HEK293 (cell line): ENCODE results near the gene ABR.

ENCODE experiments used
- GFI1B ChIP-seq: fragments of 450-650 bp; formaldehyde crosslinking; IDR thresholded peaks from 2 replicates; pipeline ENCODE4 v1.5.1; 2016; ENCODE audit warnings: missing biosample characterization, missing genetic modification characterization
- IKZF3 ChIP-seq: fragments of 450-650 bp; IDR thresholded peaks from 2 replicates; pipeline ENCODE4 v1.5.0; 2018; ENCODE audit warnings: missing biosample characterization, mild to moderate bottlenecking, missing genetic modification characterization, moderate library complexity
- MZF1 ChIP-seq: fragments of 450-650 bp; formaldehyde crosslinking; IDR thresholded peaks from 2 replicates; pipeline ENCODE4 v1.5.1; 2017; ENCODE audit warnings: missing biosample characterization, missing genetic modification characterization, borderline replicate concordance
- YY2 ChIP-seq: fragments of 450-650 bp; formaldehyde crosslinking; IDR thresholded peaks from 2 replicates; pipeline ENCODE4 v1.5.1; 2016; ENCODE audit warnings: missing biosample characterization, missing genetic modification characterization
- ZBTB48 ChIP-seq: fragments of 450-650 bp; formaldehyde crosslinking; IDR thresholded peaks from 2 replicates; pipeline ENCODE4 v1.5.1; 2016; ENCODE audit warnings: missing biosample characterization, missing genetic modification characterization
- ZEB2 ChIP-seq: fragments of 450-650 bp; formaldehyde crosslinking; IDR thresholded peaks from 2 replicates; pipeline ENCODE4 v1.5.1; 2016; ENCODE audit warnings: missing biosample characterization, missing genetic modification characterization
- ZFP37 ChIP-seq: fragments of 450-650 bp; formaldehyde crosslinking; IDR thresholded peaks from 2 replicates; pipeline ENCODE4 v1.5.1; 2016; ENCODE audit warnings: missing biosample characterization, missing genetic modification characterization
- ZNF132 ChIP-seq: fragments of 450-650 bp; formaldehyde crosslinking; IDR thresholded peaks from 2 replicates; pipeline ENCODE4 v1.5.1; 2017; ENCODE audit warnings: missing biosample characterization, missing genetic modification characterization, borderline replicate concordance
- ZNF146 ChIP-seq: fragments of 450-650 bp; formaldehyde crosslinking; IDR thresholded peaks from 2 replicates; pipeline ENCODE4 v1.5.1; 2016; ENCODE audit warnings: missing biosample characterization, missing genetic modification characterization
- ZNF174 ChIP-seq: fragments of 450-650 bp; formaldehyde crosslinking; IDR thresholded peaks from 2 replicates; pipeline ENCODE4 v1.5.0; 2017; ENCODE audit warnings: missing biosample characterization, mild to moderate bottlenecking, missing genetic modification characterization
- ZNF184 ChIP-seq: fragments of 450-650 bp; IDR thresholded peaks from 2 replicates; pipeline ENCODE4 v1.5.1; 2018; ENCODE audit warnings: missing biosample characterization, mild to moderate bottlenecking, missing genetic modification characterization
- ZNF248 ChIP-seq: fragments of 450-650 bp; formaldehyde crosslinking; IDR thresholded peaks from 2 replicates; pipeline ENCODE4 v1.5.1; 2017; ENCODE audit warnings: missing biosample characterization, missing genetic modification characterization
- ZNF302 ChIP-seq: fragments of 450-650 bp; formaldehyde crosslinking; IDR thresholded peaks from 2 replicates; pipeline ENCODE4 v1.5.1; 2016; ENCODE audit warnings: missing biosample characterization, missing genetic modification characterization, low read depth
- ZNF501 ChIP-seq: fragments of 450-650 bp; formaldehyde crosslinking; IDR thresholded peaks from 2 replicates; pipeline ENCODE4 v1.5.1; 2016; ENCODE audit warnings: missing biosample characterization, missing genetic modification characterization
- ZNF521 ChIP-seq: fragments of 450-650 bp; formaldehyde crosslinking; IDR thresholded peaks from 2 replicates; pipeline ENCODE4 v1.5.1; 2017; ENCODE audit warnings: missing biosample characterization, mild to moderate bottlenecking, missing genetic modification characterization
- ZNF660 ChIP-seq: fragments of 450-650 bp; IDR thresholded peaks from 2 replicates; pipeline ENCODE4 v1.5.1; 2018; ENCODE audit warnings: missing biosample characterization, mild to moderate bottlenecking, missing genetic modification characterization
- ZNF777 ChIP-seq: fragments of 450-650 bp; formaldehyde crosslinking; IDR thresholded peaks from 2 replicates; pipeline ENCODE4 v1.5.1; 2017; ENCODE audit warnings: missing biosample characterization, missing genetic modification characterization, borderline replicate concordance
- ZNF791 ChIP-seq: fragments of 450-650 bp; formaldehyde crosslinking; IDR thresholded peaks from 2 replicates; pipeline ENCODE4 v1.5.1; 2016; ENCODE audit warnings: missing biosample characterization, missing genetic modification characterization
- ZNF830 ChIP-seq: fragments of 450-650 bp; IDR thresholded peaks from 2 replicates; pipeline ENCODE4 v1.5.0; 2018; ENCODE audit warnings: missing biosample characterization, missing genetic modification characterization, low read depth, mild to moderate bottlenecking, moderate library complexity
- ZNF843 ChIP-seq: fragments of 450-650 bp; formaldehyde crosslinking; IDR thresholded peaks from 2 replicates; pipeline ENCODE4 v1.5.1; 2016; ENCODE audit warnings: missing biosample characterization, missing genetic modification characterization
- TF ChIP-seq, protein P1 (sequence below): fragments of 450-650 bp; formaldehyde crosslinking; IDR thresholded peaks from 2 replicates; pipeline ENCODE4 v1.5.1; 2016; ENCODE audit warnings: missing biosample characterization, missing genetic modification characterization
- TF ChIP-seq, protein P2 (sequence below): fragments of 450-650 bp; formaldehyde crosslinking; conservative IDR thresholded peaks from 2 replicates; pipeline ENCODE4 v1.5.1; 2016; ENCODE audit warnings: low read depth, missing biosample characterization, missing genetic modification characterization
- TF ChIP-seq, protein P3 (sequence below): fragments of 450-650 bp; formaldehyde crosslinking; IDR thresholded peaks from 2 replicates; pipeline ENCODE4 v1.5.1; 2017; ENCODE audit warnings: missing biosample characterization, missing genetic modification characterization
- TF ChIP-seq, protein P4 (sequence below): fragments of 450-650 bp; formaldehyde crosslinking; IDR thresholded peaks from 2 replicates; pipeline ENCODE4 v1.5.1; 2016; ENCODE audit warnings: missing biosample characterization, missing genetic modification characterization
- TF ChIP-seq, protein P5 (sequence below): fragments of 450-650 bp; formaldehyde crosslinking; IDR thresholded peaks from 2 replicates; pipeline ENCODE4 v1.5.1; 2017; ENCODE audit warnings: missing biosample characterization, missing genetic modification characterization
- TF ChIP-seq, protein P6 (sequence below): fragments of 450-650 bp; formaldehyde crosslinking; IDR thresholded peaks from 2 replicates; pipeline ENCODE4 v1.5.1; 2016; ENCODE audit warnings: missing biosample characterization, missing genetic modification characterization

Gene ABR

DNA sequence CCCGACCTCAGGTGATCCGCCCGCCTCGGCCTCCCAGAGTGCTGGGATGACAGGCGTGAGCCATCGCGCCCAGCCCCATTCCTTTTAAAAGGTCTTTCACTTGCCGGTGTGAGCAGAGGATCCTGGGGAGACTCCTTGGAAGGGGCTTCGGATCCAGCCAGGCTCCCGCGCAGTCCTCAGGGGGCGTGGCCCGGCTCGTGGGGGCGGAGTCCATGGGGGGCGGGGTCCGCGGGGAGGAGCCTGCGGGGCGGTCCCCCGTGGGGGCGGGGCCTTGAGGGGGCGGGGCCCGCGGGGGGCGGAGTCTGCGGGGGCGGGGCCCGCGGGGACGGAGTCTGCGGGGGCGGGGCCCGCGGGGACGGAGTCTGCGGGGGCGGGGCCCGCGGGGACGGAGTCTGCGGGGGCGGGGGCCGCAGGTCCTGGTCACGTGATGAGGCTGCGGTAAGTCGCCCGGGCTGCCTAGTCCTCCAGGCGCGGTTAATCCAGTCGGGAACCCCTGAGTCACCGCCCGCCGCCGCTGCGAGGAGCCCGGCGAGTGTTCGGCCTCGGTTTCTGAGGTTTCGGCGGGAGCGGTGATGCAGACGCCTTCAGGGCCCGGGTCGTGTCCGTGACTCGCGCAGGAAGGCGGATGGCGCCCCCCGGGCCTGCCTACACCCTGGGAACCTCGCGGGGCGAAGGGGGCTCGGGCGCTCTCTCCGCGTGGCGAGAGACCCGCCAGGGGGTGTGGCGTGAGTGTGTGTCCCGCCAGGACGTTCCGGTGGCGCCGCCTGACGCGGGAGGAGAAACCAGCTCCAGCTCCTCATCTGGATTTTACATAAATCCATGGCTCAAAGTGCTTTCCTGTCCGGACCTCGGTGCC is 23.6 kb upstream of the ABR start (continued):
- TF ChIP-seq, protein P1, sequence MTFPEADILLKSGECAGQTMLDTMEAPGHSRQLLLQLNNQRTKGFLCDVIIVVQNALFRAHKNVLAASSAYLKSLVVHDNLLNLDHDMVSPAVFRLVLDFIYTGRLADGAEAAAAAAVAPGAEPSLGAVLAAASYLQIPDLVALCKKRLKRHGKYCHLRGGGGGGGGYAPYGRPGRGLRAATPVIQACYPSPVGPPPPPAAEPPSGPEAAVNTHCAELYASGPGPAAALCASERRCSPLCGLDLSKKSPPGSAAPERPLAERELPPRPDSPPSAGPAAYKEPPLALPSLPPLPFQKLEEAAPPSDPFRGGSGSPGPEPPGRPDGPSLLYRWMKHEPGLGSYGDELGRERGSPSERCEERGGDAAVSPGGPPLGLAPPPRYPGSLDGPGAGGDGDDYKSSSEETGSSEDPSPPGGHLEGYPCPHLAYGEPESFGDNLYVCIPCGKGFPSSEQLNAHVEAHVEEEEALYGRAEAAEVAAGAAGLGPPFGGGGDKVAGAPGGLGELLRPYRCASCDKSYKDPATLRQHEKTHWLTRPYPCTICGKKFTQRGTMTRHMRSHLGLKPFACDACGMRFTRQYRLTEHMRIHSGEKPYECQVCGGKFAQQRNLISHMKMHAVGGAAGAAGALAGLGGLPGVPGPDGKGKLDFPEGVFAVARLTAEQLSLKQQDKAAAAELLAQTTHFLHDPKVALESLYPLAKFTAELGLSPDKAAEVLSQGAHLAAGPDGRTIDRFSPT (tag by site-specific recombination): no peak
- no peak for TF ChIP-seq ZNF248 (tag by site-specific recombination)
- no peak for TF ChIP-seq ZNF843 (tag by site-specific recombination)
- no peak for TF ChIP-seq ZNF501
- TF ChIP-seq ZNF184 (tag by site-specific recombination): 0 out of 2 replicates have a peak, but pooled peaks have one; percentile 50
- TF ChIP-seq ZNF660 (tag by site-specific recombination): no peak
- TF ChIP-seq, protein P2, sequence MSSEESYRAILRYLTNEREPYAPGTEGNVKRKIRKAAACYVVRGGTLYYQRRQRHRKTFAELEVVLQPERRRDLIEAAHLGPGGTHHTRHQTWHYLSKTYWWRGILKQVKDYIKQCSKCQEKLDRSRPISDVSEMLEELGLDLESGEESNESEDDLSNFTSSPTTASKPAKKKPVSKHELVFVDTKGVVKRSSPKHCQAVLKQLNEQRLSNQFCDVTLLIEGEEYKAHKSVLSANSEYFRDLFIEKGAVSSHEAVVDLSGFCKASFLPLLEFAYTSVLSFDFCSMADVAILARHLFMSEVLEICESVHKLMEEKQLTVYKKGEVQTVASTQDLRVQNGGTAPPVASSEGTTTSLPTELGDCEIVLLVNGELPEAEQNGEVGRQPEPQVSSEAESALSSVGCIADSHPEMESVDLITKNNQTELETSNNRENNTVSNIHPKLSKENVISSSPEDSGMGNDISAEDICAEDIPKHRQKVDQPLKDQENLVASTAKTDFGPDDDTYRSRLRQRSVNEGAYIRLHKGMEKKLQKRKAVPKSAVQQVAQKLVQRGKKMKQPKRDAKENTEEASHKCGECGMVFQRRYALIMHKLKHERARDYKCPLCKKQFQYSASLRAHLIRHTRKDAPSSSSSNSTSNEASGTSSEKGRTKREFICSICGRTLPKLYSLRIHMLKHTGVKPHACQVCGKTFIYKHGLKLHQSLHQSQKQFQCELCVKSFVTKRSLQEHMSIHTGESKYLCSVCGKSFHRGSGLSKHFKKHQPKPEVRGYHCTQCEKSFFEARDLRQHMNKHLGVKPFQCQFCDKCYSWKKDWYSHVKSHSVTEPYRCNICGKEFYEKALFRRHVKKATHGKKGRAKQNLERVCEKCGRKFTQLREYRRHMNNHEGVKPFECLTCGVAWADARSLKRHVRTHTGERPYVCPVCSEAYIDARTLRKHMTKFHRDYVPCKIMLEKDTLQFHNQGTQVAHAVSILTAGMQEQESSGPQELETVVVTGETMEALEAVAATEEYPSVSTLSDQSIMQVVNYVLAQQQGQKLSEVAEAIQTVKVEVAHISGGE (tag by site-specific recombination): peak; percentile 84
- TF ChIP-seq YY2 (tag by site-specific recombination): no peak
- no peak for TF ChIP-seq ZNF791 (tag by site-specific recombination)
- no peak for TF ChIP-seq GFI1B (tag by site-specific recombination)
- no peak for TF ChIP-seq ZFP37 (tag by site-specific recombination)
- TF ChIP-seq ZEB2 (tag by site-specific recombination): peak; percentile 53; the same call in 1 of the 2 replicates
- no peak for TF ChIP-seq ZNF777 (tag by site-specific recombination)
- TF ChIP-seq MZF1 (tag by site-specific recombination): no peak
- no peak for TF ChIP-seq ZNF521
- TF ChIP-seq, protein P3, sequence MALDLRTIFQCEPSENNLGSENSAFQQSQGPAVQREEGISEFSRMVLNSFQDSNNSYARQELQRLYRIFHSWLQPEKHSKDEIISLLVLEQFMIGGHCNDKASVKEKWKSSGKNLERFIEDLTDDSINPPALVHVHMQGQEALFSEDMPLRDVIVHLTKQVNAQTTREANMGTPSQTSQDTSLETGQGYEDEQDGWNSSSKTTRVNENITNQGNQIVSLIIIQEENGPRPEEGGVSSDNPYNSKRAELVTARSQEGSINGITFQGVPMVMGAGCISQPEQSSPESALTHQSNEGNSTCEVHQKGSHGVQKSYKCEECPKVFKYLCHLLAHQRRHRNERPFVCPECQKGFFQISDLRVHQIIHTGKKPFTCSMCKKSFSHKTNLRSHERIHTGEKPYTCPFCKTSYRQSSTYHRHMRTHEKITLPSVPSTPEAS (tag by site-specific recombination): no peak
- TF ChIP-seq, protein P4, sequence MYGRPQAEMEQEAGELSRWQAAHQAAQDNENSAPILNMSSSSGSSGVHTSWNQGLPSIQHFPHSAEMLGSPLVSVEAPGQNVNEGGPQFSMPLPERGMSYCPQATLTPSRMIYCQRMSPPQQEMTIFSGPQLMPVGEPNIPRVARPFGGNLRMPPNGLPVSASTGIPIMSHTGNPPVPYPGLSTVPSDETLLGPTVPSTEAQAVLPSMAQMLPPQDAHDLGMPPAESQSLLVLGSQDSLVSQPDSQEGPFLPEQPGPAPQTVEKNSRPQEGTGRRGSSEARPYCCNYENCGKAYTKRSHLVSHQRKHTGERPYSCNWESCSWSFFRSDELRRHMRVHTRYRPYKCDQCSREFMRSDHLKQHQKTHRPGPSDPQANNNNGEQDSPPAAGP (tag by site-specific recombination): 0 out of 2 replicates have a peak, but pooled peaks have one; percentile 47
- no peak for TF ChIP-seq ZNF174 (tag by site-specific recombination)
- no peak for TF ChIP-seq ZNF830
- TF ChIP-seq, protein P5, sequence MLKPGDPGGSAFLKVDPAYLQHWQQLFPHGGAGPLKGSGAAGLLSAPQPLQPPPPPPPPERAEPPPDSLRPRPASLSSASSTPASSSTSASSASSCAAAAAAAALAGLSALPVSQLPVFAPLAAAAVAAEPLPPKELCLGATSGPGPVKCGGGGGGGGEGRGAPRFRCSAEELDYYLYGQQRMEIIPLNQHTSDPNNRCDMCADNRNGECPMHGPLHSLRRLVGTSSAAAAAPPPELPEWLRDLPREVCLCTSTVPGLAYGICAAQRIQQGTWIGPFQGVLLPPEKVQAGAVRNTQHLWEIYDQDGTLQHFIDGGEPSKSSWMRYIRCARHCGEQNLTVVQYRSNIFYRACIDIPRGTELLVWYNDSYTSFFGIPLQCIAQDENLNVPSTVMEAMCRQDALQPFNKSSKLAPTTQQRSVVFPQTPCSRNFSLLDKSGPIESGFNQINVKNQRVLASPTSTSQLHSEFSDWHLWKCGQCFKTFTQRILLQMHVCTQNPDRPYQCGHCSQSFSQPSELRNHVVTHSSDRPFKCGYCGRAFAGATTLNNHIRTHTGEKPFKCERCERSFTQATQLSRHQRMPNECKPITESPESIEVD: no peak
- TF ChIP-seq IKZF3: no peak; the same call in 1 of the 2 replicates
- no peak for TF ChIP-seq ZNF132 (tag by site-specific recombination)
- no peak for TF ChIP-seq ZNF302
- no peak for TF ChIP-seq ZNF146 (tag by site-specific recombination)
- TF ChIP-seq, protein P6, sequence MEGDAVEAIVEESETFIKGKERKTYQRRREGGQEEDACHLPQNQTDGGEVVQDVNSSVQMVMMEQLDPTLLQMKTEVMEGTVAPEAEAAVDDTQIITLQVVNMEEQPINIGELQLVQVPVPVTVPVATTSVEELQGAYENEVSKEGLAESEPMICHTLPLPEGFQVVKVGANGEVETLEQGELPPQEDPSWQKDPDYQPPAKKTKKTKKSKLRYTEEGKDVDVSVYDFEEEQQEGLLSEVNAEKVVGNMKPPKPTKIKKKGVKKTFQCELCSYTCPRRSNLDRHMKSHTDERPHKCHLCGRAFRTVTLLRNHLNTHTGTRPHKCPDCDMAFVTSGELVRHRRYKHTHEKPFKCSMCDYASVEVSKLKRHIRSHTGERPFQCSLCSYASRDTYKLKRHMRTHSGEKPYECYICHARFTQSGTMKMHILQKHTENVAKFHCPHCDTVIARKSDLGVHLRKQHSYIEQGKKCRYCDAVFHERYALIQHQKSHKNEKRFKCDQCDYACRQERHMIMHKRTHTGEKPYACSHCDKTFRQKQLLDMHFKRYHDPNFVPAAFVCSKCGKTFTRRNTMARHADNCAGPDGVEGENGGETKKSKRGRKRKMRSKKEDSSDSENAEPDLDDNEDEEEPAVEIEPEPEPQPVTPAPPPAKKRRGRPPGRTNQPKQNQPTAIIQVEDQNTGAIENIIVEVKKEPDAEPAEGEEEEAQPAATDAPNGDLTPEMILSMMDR (tag by site-specific recombination): peak; percentile 80
- no peak; the same call in 1 of the 2 replicates for TF ChIP-seq ZBTB48 (tag by site-specific recombination)
